Neural cell (in vitro differentiated cells): ENCODE measurements around the gene TESMIN. TPM values are rescaled to one million over a fixed set of nuclear protein-coding genes. Genes with fewer than 3 reads are reported as not detected.

Experiments
- H2AFZ ChIP-seq: fragments of 200-600, 300-800 bp; sonication (generic), shearing (Covaris generic); 2 replicates; pipeline ENCODE4 v1.6.0; 2014; ENCODE audit warnings: low read depth, mild to moderate bottlenecking, antibody characterized with exemption, low read length, moderate library complexity
- H3F3A ChIP-seq: fragments of 200-600 bp; shearing (Covaris generic); 2 replicates; pipeline ENCODE4 v1.6.1; 2016; ENCODE audit warnings: mild to moderate bottlenecking, moderate library complexity, mixed read lengths, antibody characterized with exemption, low read length; ENCODE audit not compliant: insufficient read depth, poor library complexity, severe bottlenecking
- H3K27ac ChIP-seq: fragments of 200-600, 300-800 bp; sonication (generic), shearing (Covaris generic); 2 replicates; pipeline ENCODE4 v1.5.1; 2014; ENCODE audit warnings: mild to moderate bottlenecking, low read length, moderate library complexity
- H3K27me3 ChIP-seq: fragments of 300-800, 200-600 bp; sonication (generic), shearing (Covaris generic); 2 replicates; pipeline ENCODE4 v1.6.0; 2014; ENCODE audit warnings: mild to moderate bottlenecking, low read depth, low read length, moderate library complexity; ENCODE audit not compliant: insufficient read depth
- H3K36me3 ChIP-seq: fragments of 300-800, 200-600 bp; sonication (generic), shearing (Covaris generic); 2 replicates; pipeline ENCODE4 v1.5.1; 2014; ENCODE audit warnings: mild to moderate bottlenecking, antibody characterized with exemption, low read length, moderate library complexity; ENCODE audit not compliant: insufficient read depth
- H3K4me2 ChIP-seq: fragments of 300-800, 200-600 bp; sonication (generic), shearing (Covaris generic); 2 replicates; pipeline ENCODE4 v1.6.0; 2014; ENCODE audit warnings: mild to moderate bottlenecking, low read length
- H3K4me3 ChIP-seq: fragments of 300-800, 200-600 bp; sonication (generic), shearing (Covaris generic); 2 replicates; pipeline ENCODE4 v1.5.1; 2014; ENCODE audit warnings: mild to moderate bottlenecking, low read length, moderate library complexity
- H3K79me2 ChIP-seq: fragments of 200-600 bp; shearing (Covaris generic); replicated peaks from 2 replicates; pipeline ENCODE4 v1.6.0; 2014; ENCODE audit warnings: mild to moderate bottlenecking, low read length, moderate library complexity; ENCODE audit not compliant: insufficient read depth
- H3K9ac ChIP-seq: fragments of 300-800, 200-600 bp; sonication (generic), shearing (Covaris generic); 2 replicates; pipeline ENCODE4 v1.6.1; 2016; ENCODE audit warnings: mild to moderate bottlenecking, low read length, mixed read lengths
- H3K9me2 ChIP-seq: fragments of 200-600 bp; shearing (Covaris generic); 2 replicates; pipeline ENCODE4 v1.6.1; 2016; ENCODE audit warnings: mild to moderate bottlenecking, low read length, mixed read lengths; ENCODE audit not compliant: insufficient read depth
- H3K9me3 ChIP-seq: fragments of 200-600, 300-800 bp; sonication (generic), shearing (Covaris generic); 2 replicates; pipeline ENCODE4 v1.6.1; 2016; ENCODE audit warnings: mild to moderate bottlenecking, mixed run types, low read length, moderate library complexity, mixed read lengths
- H4K20me1 ChIP-seq: fragments of 200-600 bp; shearing (Covaris generic); 2 replicates; pipeline ENCODE4 v1.6.1; 2016; ENCODE audit warnings: mild to moderate bottlenecking, mixed run types; ENCODE audit not compliant: insufficient read depth
- CTCF ChIP-seq: fragments of 450-650 bp; IDR thresholded peaks from 2 replicates; pipeline ENCODE4 v1.5.1; 2014; ENCODE audit warnings: antibody characterized with exemption, mild to moderate bottlenecking, moderate library complexity; ENCODE audit not compliant: poor library complexity, severe bottlenecking
- EP300 ChIP-seq: fragments of 450-650 bp; conservative IDR thresholded peaks from 2 replicates; pipeline ENCODE4 v1.6.1; 2014; ENCODE audit warnings: antibody characterized with exemption, mild to moderate bottlenecking, moderate library complexity; ENCODE audit not compliant: poor library complexity, severe bottlenecking
- EZH2 ChIP-seq: fragments of 200-600, 300-800 bp; shearing (Covaris generic), sonication (generic); IDR thresholded peaks from 2 replicates; pipeline ENCODE4 v1.6.1; 2014; ENCODE audit warnings: antibody characterized with exemption, low read length, borderline replicate concordance, mild to moderate bottlenecking; ENCODE audit not compliant: insufficient read depth, poor library complexity, severe bottlenecking
- MXI1 ChIP-seq: fragments of 450-650 bp; conservative IDR thresholded peaks from 2 replicates; pipeline ENCODE4 v1.6.1; 2014; ENCODE audit warnings: antibody characterized with exemption, mild to moderate bottlenecking; ENCODE audit not compliant: poor library complexity, severe bottlenecking
- POLR2AphosphoS5 ChIP-seq: IDR thresholded peaks from 2 replicates; pipeline ENCODE4 v1.6.1; 2012
- RAD21 ChIP-seq: fragments of 450-650 bp; conservative IDR thresholded peaks from 2 replicates; pipeline ENCODE4 v1.6.1; 2014; ENCODE audit warnings: antibody characterized with exemption, mild to moderate bottlenecking, moderate library complexity
- REST ChIP-seq: IDR thresholded peaks from 2 replicates; pipeline ENCODE4 v1.6.1; 2012; ENCODE audit warnings: borderline replicate concordance
- SMC3 ChIP-seq: fragments of 450-650 bp; conservative IDR thresholded peaks from 2 replicates; pipeline ENCODE4 v1.6.1; 2014; ENCODE audit warnings: antibody characterized with exemption, mild to moderate bottlenecking, moderate library complexity; ENCODE audit not compliant: poor library complexity
- TAF1 ChIP-seq: IDR thresholded peaks from 2 replicates; pipeline ENCODE4 v1.6.1; 2012; ENCODE audit warnings: low read depth
- polyA plus RNA-seq: library from polyadenylated mRNA; depleted of rRNA; stranded (reverse); fragments of >200 nt; gene quantifications from 2 replicates; pipeline ENCODE4 v1.2.3, GENCODE V29; 2014

Gene TESMIN
- polyA plus RNA-seq, 1 donor from 2014 or later: not detected

GRCh38 chr11:68774194-68774585 lies 22.9 kb upstream of the TESMIN start:
- Histone ChIP-seq H4K20me1 (no peaks in the 10 kb centered on the region), H3K9me2 (no peaks in the 10 kb centered on the region), H3K27me3 (no peaks in the 10 kb centered on the region), H3K79me2 (no peaks in the 10 kb centered on the region), H3K9me3 (no peaks in the 10 kb centered on the region), H3K4me3 (no peak overlapping the region), H3F3A (no peaks in the 10 kb centered on the region), H3K27ac (no peak overlapping the region), H3K4me2 (no peak overlapping the region), H2AFZ (no peak overlapping the region), H3K36me3 (no peaks in the 10 kb centered on the region), H3K9ac (no peak overlapping the region)
- TF ChIP-seq REST: no peak

GRCh38 chr11:68773521-68774193 lies 22.3 kb upstream of the TESMIN start:
- no peak overlapping the region for H2AFZ ChIP-seq
- H3K9ac ChIP-seq: no peak overlapping the region
- no peaks in the 10 kb centered on the region for H3K9me2 ChIP-seq
- TF ChIP-seq POLR2AphosphoS5 (no peak), EZH2 (no peak), SMC3 (no peak), REST (no peak), TAF1 (no peak), RAD21 (no peak), CTCF (no peak), MXI1 (no peak), EP300 (no peak)
- H3K4me3 ChIP-seq: no peak overlapping the region
- no peaks in the 10 kb centered on the region for H3K36me3 ChIP-seq
- H4K20me1 ChIP-seq: no peaks in the 10 kb centered on the region
- no peaks in the 10 kb centered on the region for H3K9me3 ChIP-seq
- H3K27ac ChIP-seq: no peak overlapping the region
- H3F3A ChIP-seq: no peaks in the 10 kb centered on the region
- no peak overlapping the region for H3K4me2 ChIP-seq
- no peaks in the 10 kb centered on the region for H3K79me2 ChIP-seq
- no peaks in the 10 kb centered on the region for H3K27me3 ChIP-seq
